ENCODE data around the gene NGB. TPM values are rescaled to one million over a fixed set of nuclear protein-coding genes. Genes with fewer than 3 reads are reported as not detected.

Gene NGB
- total RNA-seq, 1 experiment from 2014 or later = not detected

DNA sequence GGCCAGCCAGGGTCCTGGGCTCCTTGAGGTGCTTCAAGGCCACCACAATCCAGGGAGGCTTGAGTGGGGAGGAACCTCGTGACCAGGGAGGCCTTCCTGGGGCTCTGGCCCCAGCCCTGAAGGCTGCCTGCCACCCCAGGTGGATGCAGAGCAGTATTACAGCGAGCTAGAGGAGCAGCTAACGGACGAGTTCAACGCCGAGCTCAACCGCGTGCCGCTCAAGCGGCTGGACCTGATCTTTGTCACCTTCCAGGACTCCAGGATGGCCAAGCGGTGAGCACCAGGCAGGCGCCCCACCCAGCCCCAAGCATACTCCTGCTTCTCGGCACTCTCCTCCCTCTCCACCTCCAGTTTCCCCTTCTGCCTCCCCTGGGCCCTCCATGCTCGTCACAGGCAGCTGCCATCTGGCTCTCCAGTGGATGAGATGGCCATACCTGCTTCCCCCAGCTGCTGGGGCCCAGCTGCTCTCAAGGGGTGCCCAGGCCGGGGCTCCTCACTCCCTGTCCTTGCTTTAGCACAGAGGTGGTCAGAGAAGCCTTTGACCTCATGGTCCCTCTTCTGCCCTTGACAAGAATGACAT lies 30.6 kb downstream of the NGB start:
- no peaks in the 10 kb centered on the region for H3K36me3 ChIP-seq (ENCODE audit: low read depth, low read length)
- H3K4me2 ChIP-seq (ENCODE audit: low read length) = no peak overlapping the region
- H3K79me2 ChIP-seq (ENCODE audit: low read length) = no peaks in the 10 kb centered on the region
- H2AFZ ChIP-seq (ENCODE audit: low read length) = no peak overlapping the region
- no TSS peak for BruUV-seq (replicated peaks)
- no peaks in the 10 kb centered on the region for H3K9me3 ChIP-seq (ENCODE audit: low read length)
- no peaks in the 10 kb centered on the region for H3K9me2 ChIP-seq (replicated peaks; ENCODE audit: low read length)
- H3K27me3 ChIP-seq (ENCODE audit: low read length) = no peaks in the 10 kb centered on the region
- intact Hi-C loops (cut with micrococcal nuclease) = no loop called here
- TF ChIP-seq, protein P1, sequence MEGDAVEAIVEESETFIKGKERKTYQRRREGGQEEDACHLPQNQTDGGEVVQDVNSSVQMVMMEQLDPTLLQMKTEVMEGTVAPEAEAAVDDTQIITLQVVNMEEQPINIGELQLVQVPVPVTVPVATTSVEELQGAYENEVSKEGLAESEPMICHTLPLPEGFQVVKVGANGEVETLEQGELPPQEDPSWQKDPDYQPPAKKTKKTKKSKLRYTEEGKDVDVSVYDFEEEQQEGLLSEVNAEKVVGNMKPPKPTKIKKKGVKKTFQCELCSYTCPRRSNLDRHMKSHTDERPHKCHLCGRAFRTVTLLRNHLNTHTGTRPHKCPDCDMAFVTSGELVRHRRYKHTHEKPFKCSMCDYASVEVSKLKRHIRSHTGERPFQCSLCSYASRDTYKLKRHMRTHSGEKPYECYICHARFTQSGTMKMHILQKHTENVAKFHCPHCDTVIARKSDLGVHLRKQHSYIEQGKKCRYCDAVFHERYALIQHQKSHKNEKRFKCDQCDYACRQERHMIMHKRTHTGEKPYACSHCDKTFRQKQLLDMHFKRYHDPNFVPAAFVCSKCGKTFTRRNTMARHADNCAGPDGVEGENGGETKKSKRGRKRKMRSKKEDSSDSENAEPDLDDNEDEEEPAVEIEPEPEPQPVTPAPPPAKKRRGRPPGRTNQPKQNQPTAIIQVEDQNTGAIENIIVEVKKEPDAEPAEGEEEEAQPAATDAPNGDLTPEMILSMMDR (conservative IDR thresholded peaks at IDR 0.05; ENCODE audit: low read depth, low read length) = no peak
- no peaks in the 10 kb centered on the region for H3F3A ChIP-seq (ENCODE audit: low read length, unreplicated experiment)
- H3K4me3 ChIP-seq (ENCODE audit: low read length) = no peak overlapping the region
- no peak for ATAC-seq
- H4K20me1 ChIP-seq (ENCODE audit: low read length) = no peaks in the 10 kb centered on the region
- DNase-seq = no peak
- H3K4me1 ChIP-seq (ENCODE audit: insufficient read depth, low read length) = no peaks in the 10 kb centered on the region
- H3K9ac ChIP-seq (ENCODE audit: low read length) = no peak overlapping the region
- H3K27ac ChIP-seq (ENCODE audit: low read length) = no peak overlapping the region
- ChIA-PET POLR2A (ENCODE audit: unreplicated experiment) (no interaction called here), CTCF (interaction anchor here (0.8 kb wide), 1 partner anchor 116 kb away, joined by 3 read pairs; no protein-coding TSS in a partner anchor)

DNA sequence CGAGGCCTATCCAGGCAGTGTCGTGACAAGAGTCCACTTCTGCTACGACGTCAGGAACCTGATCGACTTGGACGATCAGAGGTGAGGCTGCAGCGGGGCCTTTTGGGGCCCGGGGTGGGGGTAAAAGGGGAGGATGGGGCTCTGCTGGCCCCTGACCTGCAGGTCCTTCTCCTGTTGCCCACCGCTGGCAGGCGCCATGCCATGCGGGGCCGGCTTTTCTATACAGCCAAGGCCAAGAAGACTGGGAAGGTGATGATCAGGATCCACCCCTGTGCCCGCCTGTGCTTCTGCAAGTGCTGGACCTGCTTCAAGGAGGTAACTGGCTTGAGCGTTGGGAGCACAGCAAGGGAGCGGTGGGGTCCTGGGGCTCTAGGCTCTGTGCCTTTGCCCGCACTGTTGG lies 31.6 kb downstream of the NGB start:
- ATAC-seq (no peak), DNase-seq (no peak)
- ChIA-PET POLR2A (ENCODE audit: unreplicated experiment) (no interaction called here), CTCF (no interaction called here)
- Histone ChIP-seq H3K79me2 (ENCODE audit: low read length) (no peaks in the 10 kb centered on the region), H3K9me2 (replicated peaks; ENCODE audit: low read length) (no peaks in the 10 kb centered on the region), H3K27ac (ENCODE audit: low read length) (no peak overlapping the region), H3K4me1 (ENCODE audit: insufficient read depth, low read length) (no peaks in the 10 kb centered on the region), H4K20me1 (ENCODE audit: low read length) (no peaks in the 10 kb centered on the region), H3K4me2 (ENCODE audit: low read length) (no peak overlapping the region), H3K9ac (ENCODE audit: low read length) (no peak overlapping the region), H3K9me3 (ENCODE audit: low read length) (no peaks in the 10 kb centered on the region), H3K36me3 (ENCODE audit: low read depth, low read length) (no peaks in the 10 kb centered on the region), H2AFZ (ENCODE audit: low read length) (no peak overlapping the region), H3K27me3 (ENCODE audit: low read length) (no peaks in the 10 kb centered on the region), H3F3A (ENCODE audit: low read length, unreplicated experiment) (no peaks in the 10 kb centered on the region), H3K4me3 (ENCODE audit: low read length) (no peak overlapping the region)
- no TSS peak for BruUV-seq (replicated peaks)
- no peak for TF ChIP-seq EZH2 (IDR thresholded peaks at IDR 0.05; ENCODE audit: low read length, unreplicated experiment)
- TF ChIP-seq, protein P1 (conservative IDR thresholded peaks at IDR 0.05; ENCODE audit: low read depth, low read length) = no peak
- no peak for TF ChIP-seq EZH2phosphoT487 (IDR thresholded peaks at IDR 0.05; ENCODE audit: borderline replicate concordance, low read length)
- intact Hi-C loops (cut with micrococcal nuclease) = no loop called here

DNA sequence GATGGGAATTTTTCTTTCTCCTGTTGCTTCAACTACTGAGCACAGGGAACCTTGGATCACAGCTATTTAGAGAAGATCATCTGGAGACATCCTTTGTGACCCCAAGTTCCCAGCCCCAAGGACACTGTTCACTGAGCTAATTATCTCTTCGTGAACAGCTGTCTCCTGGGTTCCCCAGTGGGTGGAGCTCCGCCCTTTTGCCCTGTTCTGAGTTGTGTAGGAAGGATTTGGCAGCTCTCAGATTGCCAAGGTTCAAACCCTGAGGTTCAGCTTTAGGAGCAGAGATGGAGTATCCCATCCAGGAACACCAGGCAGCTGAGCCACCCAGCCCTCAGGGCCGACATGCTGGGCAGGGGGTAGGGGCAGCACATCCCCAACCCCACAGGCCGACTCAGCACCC lies 32.0 kb downstream of the NGB start:
- no peak overlapping the region for H3K9ac ChIP-seq (ENCODE audit: low read length)
- TF ChIP-seq, protein P1 (conservative IDR thresholded peaks at IDR 0.05; ENCODE audit: low read depth, low read length) = no peak
- TF ChIP-seq EZH2 (IDR thresholded peaks at IDR 0.05; ENCODE audit: low read length, unreplicated experiment) (no peak), EZH2phosphoT487 (IDR thresholded peaks at IDR 0.05; ENCODE audit: borderline replicate concordance, low read length) (no peak)
- CTCF ChIA-PET = no interaction called here

More for the DNA sequence above, 32.0 kb downstream of the NGB start:
- Histone ChIP-seq H3K79me2 (ENCODE audit: low read length) (no peaks in the 10 kb centered on the region), H3K4me3 (ENCODE audit: low read length) (no peak overlapping the region), H3K4me1 (ENCODE audit: insufficient read depth, low read length) (no peaks in the 10 kb centered on the region), H3K27ac (ENCODE audit: low read length) (no peak overlapping the region), H3K27me3 (ENCODE audit: low read length) (no peaks in the 10 kb centered on the region), H3K9me2 (replicated peaks; ENCODE audit: low read length) (no peaks in the 10 kb centered on the region), H2AFZ (ENCODE audit: low read length) (no peak overlapping the region), H4K20me1 (ENCODE audit: low read length) (no peaks in the 10 kb centered on the region), H3F3A (ENCODE audit: low read length, unreplicated experiment) (no peaks in the 10 kb centered on the region), H3K4me2 (ENCODE audit: low read length) (no peak overlapping the region), H3K36me3 (ENCODE audit: low read depth, low read length) (no peaks in the 10 kb centered on the region), H3K9me3 (ENCODE audit: low read length) (no peaks in the 10 kb centered on the region)
- ATAC-seq = no peak
- POLR2A ChIA-PET (ENCODE audit: unreplicated experiment) = no interaction called here
- intact Hi-C loops (cut with micrococcal nuclease) = no loop called here
- DNase-seq = no peak
- BruUV-seq (replicated peaks) = no TSS peak
